ENCODE measurements around the gene FOXA3. TPM values are rescaled to one million over a fixed set of nuclear protein-coding genes. Genes with fewer than 3 reads are reported as not detected.

FOXA3 gene
- total and polyA plus RNA-seq, 8 donors = 7.6 to 65.8 (median 18.9) TPM

DNA sequence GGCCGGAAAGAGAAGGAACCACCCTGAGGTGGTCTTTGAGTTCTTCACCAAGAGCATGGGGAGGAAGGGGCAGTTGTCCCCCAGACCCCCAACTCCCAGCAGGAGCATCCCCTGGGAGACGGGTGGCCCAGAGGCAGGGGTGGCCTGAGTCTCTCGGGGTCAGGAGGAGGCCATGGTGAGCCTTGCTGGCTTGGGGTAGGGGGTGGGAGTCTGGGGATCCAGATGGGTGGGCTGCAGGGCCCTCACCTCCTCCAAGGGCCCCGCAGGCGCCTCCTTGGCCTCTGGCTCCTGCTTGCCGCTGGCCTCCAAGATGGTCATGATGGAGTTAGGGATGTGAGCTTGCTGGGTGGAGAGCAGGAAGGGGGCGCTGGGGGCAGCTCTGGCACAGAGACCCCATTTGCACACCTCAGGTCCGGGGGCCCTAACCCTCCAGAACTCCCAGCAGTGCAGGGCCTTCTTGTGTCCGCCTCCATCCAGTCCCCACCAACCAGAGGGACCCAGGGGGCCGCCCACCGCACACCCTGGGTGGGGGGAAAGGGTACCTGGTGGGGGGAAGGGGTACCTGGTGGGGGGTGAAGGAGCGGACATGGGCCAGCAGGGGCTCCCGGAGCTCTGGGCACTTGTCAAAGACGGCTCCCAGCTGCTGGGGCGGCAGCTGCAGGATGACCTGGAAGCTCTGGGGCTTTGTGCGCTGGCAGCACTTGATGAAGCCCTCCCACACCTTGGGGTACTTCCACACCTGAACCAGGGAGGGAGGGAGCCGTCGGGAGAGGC lies 47.7 kb upstream of the FOXA3 start:
- TF ChIP-seq POLR2A (IDR thresholded peaks at IDR 0.05) = no peak
- no peak for TF ChIP-seq EP300 (IDR thresholded peaks at IDR 0.05)
- TF ChIP-seq, protein P1, sequence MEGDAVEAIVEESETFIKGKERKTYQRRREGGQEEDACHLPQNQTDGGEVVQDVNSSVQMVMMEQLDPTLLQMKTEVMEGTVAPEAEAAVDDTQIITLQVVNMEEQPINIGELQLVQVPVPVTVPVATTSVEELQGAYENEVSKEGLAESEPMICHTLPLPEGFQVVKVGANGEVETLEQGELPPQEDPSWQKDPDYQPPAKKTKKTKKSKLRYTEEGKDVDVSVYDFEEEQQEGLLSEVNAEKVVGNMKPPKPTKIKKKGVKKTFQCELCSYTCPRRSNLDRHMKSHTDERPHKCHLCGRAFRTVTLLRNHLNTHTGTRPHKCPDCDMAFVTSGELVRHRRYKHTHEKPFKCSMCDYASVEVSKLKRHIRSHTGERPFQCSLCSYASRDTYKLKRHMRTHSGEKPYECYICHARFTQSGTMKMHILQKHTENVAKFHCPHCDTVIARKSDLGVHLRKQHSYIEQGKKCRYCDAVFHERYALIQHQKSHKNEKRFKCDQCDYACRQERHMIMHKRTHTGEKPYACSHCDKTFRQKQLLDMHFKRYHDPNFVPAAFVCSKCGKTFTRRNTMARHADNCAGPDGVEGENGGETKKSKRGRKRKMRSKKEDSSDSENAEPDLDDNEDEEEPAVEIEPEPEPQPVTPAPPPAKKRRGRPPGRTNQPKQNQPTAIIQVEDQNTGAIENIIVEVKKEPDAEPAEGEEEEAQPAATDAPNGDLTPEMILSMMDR (IDR thresholded peaks at IDR 0.05) = no peak
- TF ChIP-seq POLR2AphosphoS5 (IDR thresholded peaks at IDR 0.05) = no peak
- Histone ChIP-seq H3K9me3 (no peaks in the 10 kb centered on the region), H3K27me3 (peaks cover 0 to 24% (median 0%) of the 10 kb centered on the region in 3 donors), H3K27ac (peak overlapping the region in 1 of 5 donors; percentile 24), H3K4me3 (peak overlapping the region in 2 of 4 donors; percentile 37 to 41), H3K4me1 (peaks cover 4 to 23% (median 15%) of the 10 kb centered on the region in 4 donors), H3K36me3 (peaks cover 9 to 51% (median 35%) of the 10 kb centered on the region in 4 donors)
- intact Hi-C loops (cut with DNase I; ENCODE audit: low total_unique reads) = no loop called here
- WGBS, 5 donors = 66 to 83% (median 80%) methylated on average over 12 to 18 of the region's 18 CpGs
- DNase-seq = no peak

DNA sequence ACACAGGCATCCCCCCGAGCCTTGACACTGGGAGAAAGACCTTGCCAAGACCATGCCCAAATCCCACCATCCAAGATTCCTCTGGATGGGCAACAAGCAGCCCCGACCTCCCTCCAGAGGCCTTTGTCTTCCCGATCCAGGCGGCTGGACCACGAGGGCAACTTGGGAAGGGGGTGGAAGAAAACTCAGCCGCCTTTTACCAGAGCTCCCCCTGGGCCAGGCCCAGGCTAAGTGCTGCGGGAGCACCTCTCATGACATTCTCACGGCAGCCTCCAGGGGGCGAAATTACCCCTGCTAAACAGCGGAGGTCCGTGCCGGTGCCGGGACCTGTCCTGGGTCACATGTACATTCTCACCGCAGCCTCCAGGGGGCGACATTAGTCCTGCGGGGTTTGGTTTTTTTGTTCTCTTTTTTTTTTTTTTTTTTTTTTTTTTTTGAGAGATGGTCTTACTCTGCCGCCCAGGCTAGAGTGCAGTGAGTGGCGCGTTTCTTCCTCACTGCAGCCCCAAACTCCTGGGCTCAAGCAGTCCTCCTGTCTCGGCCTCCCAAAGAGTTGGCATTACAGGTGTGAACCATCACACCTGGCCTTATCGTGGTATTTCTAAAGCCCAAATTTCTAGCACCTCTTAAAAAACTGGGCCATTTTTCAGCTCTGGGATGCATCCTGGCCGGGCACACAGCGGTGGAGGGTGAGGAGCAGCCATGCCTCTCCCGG lies 47.0 kb upstream of the FOXA3 start:
- no peak overlapping the region for H3K4me3 ChIP-seq
- TF ChIP-seq EP300 (IDR thresholded peaks at IDR 0.05) (no peak), POLR2AphosphoS5 (IDR thresholded peaks at IDR 0.05) (peak in 2 of 3 donors; percentile 25 to 87)
- TF ChIP-seq, protein P1 (IDR thresholded peaks at IDR 0.05) = peak in 5 of 7 experiments; percentile 94 to 99 (median 95)
- H3K9me3 ChIP-seq = no peaks in the 10 kb centered on the region
- H3K27me3 ChIP-seq = peaks cover 0 to 24% (median 0%) of the 10 kb centered on the region in 3 donors
- peaks cover 10 to 55% (median 39%) of the 10 kb centered on the region in 4 donors for H3K36me3 ChIP-seq
- DNase-seq = peak; percentile 96 to 97
- WGBS, 5 donors = 14 to 20% (median 18%) methylated on average over 23 to 24 of the region's 24 CpGs
- peaks cover 4 to 23% (median 15%) of the 10 kb centered on the region in 4 donors for H3K4me1 ChIP-seq
- H3K27ac ChIP-seq = peak overlapping the region in 1 of 5 donors; percentile 24
- intact Hi-C loops (cut with DNase I; ENCODE audit: low total_unique reads) = no loop called here

DNA sequence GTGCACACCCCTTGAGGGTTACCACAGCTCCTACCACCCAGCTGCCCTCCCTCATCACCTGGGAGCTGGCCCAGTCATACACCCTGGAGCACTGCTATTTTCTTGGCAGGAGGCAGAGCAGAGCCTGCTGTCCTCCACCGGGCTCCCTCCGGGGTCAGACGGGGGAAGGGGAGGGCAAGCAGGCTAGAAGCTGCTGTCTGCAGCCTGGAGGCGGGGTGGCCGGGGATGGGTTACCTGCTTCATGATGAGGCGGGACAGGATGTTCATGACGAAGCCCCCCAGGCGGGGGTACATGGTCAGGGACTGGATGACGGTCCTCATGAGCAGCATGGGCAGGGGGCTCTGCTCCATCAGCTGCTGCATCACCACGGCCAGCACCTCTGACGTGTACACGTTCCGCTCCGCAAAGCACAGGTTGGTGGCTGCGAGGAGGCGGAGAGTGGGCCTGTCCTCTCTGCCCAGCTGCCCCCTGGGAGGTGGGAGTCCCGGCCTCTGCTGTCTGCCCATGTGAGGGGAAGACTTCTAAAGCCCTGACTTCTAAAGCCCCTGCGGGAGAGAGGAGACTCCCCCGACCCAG lies 46.3 kb upstream of the FOXA3 start:
- H3K36me3 ChIP-seq = peaks cover 16 to 62% (median 46%) of the 10 kb centered on the region in 4 donors

More for the DNA sequence above, 46.3 kb upstream of the FOXA3 start:
- Histone ChIP-seq H3K27ac (no peak overlapping the region), H3K4me3 (no peak overlapping the region), H3K4me1 (peaks cover 4 to 23% (median 15%) of the 10 kb centered on the region in 4 donors), H3K27me3 (peaks cover 0 to 20% (median 0%) of the 10 kb centered on the region in 3 donors), H3K9me3 (no peaks in the 10 kb centered on the region)
- peak in 1 of 2 donors; percentile 26 for DNase-seq
- 68 to 80% (median 76%) methylated on average over 17 to 19 of the region's 19 CpGs for WGBS, 5 donors
- TF ChIP-seq, protein P1 (IDR thresholded peaks at IDR 0.05) = no peak
- no peak for TF ChIP-seq POLR2AphosphoS5 (IDR thresholded peaks at IDR 0.05)
- no peak for TF ChIP-seq POLR2A (IDR thresholded peaks at IDR 0.05)
- TF ChIP-seq EP300 (IDR thresholded peaks at IDR 0.05) = no peak
- intact Hi-C loops (cut with DNase I; ENCODE audit: low total_unique reads) = no loop called here
